RPMI7951 (cell line): ENCODE data around the gene FOXC2. TPM values are rescaled to one million over a fixed set of nuclear protein-coding genes. Genes with fewer than 3 reads are reported as not detected.

Source experiments
- DNase-seq: peaks from one replicate; pipeline ENCODE4 v3.0.0-alpha.2; 2012; ENCODE audit warnings: low read depth
- total RNA-seq: library from RNA; depleted of rRNA; stranded (reverse); fragments of >200 nt; shearing (Covaris generic); gene quantifications from 2 replicates; pipeline ENCODE4 v1.2.3, GENCODE V29; 2014

The FOXC2 gene
- total RNA-seq, 1 experiment from 2014 or later, result 1.3 TPM

- DNase-seq, result no peak
Measured at GRCh38 chr16:86573215-86573614, 6.6 kb downstream of the FOXC2 start.

- no peak for DNase-seq
Measured at GRCh38 chr16:86573646-86574508, 7.2 kb downstream of the FOXC2 start.

GRCh38 chr16:86574646-86575045 lies 8.0 kb downstream of the FOXC2 start:
- no peak for DNase-seq

DNA sequence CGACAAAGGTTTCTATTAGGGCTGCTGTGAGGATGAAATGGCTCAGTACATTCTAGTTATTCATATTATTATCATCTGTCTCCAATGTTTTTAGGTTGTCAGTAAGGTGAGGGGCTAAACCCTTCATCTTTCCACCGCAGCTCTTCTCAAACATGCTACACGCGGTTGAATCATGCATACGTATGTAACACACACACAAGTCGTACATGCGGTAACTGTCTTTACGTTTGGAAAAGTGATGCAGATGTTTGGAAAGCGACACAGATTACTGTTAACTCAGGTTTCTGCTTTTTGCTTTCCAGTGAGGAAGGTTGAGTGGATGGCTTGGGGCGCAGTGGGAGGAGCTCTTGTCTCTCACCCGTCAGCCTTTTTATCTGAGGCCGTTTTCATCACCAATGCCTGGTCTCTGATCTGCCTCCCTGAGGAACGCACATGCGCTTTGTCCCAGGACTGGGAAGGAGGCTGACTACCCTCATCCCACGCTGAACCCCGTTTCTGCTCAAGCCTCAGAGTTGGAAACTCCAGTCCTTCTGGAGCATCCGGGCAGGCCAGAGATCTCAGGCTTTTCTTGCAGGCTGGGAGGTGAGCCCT lies 8.6 kb downstream of the FOXC2 start:
- DNase-seq, result no peak

GRCh38 chr16:86575754-86576557 lies 9.3 kb downstream of the FOXC2 start:
- peak; percentile 96 for DNase-seq

GRCh38 chr16:86576591-86577313 lies 10.1 kb downstream of the FOXC2 start:
- DNase-seq, result no peak

DNA sequence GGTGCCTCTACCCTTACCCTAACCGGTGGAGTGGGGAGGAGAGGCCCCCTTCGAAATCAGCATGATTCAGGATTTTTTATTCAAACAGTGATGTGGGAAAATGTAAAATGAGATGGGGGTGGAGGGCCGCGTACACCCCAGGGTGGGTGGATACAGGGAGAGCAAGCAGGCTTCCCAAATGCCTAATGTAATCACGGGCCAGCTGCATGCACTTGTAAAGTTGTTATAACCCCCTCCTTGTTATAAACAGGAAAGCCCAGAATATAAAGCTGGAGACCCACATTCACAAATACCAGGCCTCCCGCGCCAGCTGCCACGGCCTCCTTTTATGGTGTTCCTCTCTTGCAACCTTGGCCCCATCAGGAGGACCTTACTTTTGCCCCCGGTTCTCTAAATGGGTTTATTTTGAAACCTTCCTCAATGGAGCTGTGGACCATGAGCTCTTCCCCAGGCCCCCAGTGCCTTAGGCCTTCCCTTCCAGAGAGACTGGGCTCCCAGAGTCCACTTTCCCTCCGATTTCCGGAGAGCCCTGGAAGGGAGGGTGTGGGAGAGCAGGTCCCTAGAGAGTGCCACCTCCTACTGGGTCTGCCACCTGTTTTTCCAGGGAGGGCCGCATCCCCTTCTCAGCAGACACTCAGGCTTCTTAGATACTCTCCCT lies 10.8 kb downstream of the FOXC2 start:
- DNase-seq, result no peak

DNA sequence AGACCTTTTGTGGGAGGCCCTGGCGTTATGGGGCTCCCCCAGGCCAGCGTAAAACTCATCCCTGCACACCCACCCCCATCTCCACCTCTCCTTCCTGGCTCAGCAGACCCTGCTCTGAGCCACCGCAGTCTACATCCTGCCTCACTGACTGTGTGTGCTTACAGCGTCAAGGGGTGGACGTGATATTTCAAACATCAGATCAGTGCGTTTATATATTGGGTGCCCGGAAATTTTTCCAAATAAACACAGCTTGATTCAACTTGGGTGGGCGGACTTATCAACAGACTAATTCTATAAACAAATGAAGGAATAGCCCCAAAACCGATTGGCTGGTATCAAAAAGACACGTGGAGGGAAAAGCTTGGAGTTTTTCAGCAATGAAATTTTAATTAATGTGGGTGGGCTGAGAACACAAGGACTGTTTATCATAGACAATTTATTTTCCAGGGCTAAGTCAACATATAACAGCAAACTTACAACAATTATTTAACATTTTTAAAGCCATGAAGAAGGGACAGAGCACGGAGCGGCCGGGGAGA lies 11.5 kb downstream of the FOXC2 start, which contains the start of gene FOXL1:
Gene FOXL1, plus strand, starts transcription at position 489 of the 539 bp plus-strand sequence. CDS start 175 bp downstream, outside the sequence.
- DNase-seq, result no peak

DNA sequence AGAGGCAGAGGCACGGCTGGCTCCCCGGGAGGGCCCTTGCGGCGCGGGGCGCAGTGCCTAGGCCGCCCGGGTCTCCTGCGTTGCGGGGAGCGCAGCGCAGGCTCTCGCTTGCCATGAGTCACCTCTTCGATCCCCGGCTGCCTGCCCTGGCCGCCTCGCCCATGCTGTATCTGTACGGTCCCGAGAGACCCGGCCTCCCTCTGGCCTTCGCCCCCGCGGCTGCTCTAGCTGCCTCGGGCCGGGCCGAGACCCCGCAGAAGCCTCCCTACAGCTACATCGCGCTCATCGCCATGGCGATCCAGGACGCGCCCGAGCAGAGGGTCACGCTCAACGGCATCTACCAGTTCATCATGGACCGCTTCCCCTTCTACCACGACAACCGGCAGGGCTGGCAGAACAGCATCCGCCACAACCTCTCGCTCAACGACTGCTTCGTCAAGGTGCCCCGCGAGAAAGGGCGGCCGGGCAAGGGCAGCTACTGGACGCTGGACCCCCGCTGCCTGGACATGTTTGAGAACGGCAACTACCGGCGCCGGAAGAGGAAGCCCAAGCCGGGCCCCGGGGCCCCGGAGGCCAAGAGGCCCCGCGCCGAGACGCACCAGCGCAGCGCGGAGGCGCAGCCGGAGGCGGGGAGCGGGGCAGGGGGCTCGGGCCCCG lies 12.1 kb downstream of the FOXC2 start:
- peak; percentile 78 for DNase-seq

DNA sequence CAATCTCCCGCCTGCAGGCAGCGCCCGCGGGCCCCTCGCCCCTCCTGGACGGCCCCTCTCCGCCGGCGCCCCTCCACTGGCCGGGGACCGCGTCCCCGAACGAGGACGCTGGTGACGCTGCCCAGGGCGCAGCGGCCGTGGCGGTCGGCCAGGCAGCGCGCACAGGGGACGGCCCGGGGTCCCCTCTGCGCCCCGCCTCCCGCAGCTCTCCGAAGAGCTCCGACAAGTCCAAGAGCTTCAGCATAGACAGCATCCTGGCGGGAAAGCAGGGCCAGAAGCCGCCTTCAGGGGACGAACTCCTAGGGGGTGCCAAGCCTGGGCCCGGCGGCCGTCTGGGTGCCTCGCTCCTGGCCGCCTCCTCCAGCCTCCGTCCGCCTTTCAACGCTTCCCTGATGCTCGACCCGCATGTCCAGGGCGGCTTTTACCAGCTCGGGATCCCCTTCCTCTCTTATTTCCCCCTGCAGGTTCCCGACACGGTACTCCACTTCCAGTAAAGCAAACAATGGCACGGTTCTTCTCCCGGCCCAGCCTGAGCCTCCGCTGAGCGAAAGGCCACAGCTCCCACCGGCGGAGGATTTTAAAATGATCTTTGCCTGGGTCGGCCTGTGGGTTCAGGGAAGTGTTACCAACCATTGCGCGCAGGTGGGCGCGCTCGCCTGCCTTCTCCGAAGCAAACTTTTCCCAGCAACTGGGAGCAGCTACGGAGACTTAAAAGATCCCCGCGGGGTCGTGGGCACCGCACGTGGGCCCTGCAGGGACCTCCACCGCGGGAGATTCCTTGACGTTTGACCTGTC lies 12.8 kb downstream of the FOXC2 start:
- peak; percentile 60 for DNase-seq

- no peak for DNase-seq
Measured at GRCh38 chr16:86580063-86580790, 13.6 kb downstream of the FOXC2 start.

- DNase-seq, result no peak
Measured at GRCh38 chr16:86580791-86581170, 14.2 kb downstream of the FOXC2 start.

DNA sequence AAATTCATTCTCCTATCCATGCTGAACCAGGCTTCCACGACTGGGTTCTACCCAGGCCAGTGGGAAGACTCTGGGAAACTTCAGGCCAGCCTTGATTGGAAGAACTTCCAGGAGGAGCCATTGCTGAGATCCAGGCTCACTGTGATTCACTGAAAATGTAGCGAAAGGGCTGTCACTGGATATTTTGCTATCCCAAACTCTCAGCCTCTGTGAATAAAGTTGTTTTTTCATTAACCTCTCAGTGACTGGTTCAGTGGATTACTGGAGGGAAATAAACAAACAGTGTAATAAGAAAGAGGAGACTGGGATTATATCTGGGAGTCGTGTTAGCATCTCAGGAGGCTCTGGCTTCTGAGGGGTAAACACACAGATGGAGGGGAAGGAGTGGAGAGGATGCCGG lies 14.8 kb downstream of the FOXC2 start:
- no peak for DNase-seq

- DNase-seq, result peak; percentile 77
Measured at GRCh38 chr16:86584071-86584685, 17.5 kb downstream of the FOXC2 start.

DNA sequence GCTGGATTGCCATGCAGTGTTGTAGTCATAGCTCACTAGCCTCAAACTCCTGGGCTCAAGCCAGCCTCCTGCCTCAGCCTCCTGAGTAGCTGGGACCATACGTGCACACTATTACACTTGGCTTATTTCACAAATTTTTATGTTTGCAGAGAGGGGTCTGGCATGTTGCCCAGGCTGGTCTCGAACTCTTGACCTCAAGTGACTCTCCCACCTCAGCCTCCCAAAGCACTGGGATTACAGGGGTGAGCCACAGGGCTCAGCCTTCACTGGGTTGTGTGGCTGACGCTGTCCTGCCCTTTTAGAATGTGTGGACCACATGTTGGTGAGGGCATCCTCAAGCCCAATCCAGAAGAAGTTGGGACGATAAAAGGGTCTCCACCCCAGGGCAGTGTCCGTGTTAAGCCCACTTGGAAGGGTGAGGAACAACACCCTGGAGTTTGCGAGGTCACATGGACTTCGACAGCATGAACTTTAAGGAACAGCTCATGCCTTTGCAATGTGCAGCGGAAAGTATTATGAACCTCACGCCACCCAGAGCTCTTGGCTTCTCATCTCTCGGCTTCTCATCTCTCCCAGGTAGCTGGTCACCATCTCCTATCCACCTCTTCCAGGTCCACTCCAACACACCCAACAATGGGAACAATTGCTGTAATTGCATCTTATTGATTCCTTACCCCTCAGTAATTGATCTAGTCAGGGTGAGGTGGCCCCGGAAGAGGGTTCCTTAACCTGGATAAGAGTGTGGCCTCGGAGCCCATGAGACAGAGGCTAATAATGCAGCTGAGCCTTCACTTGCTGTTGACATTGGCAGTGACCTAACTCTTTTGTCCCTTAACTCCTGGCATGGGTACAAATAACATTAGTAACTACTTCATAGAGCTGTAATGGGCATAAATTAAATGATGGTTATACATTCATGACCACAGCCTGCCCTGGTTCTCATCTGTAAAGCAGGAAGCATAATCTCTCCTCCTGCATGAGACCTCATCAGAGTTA lies 18.4 kb downstream of the FOXC2 start:
- peak; percentile 62 for DNase-seq

GRCh38 chr16:86585821-86586611 lies 19.4 kb downstream of the FOXC2 start:
- peak; percentile 85 for DNase-seq
